Measurements from ENCODE around the gene CBY3. TPM values are rescaled to one million over a fixed set of nuclear protein-coding genes. Genes with fewer than 3 reads are reported as not detected.
A peak's percentile ranks its signal among the peaks of the same experiment; 100 is the strongest.
"Not testable (repeated sequence)": the region's sequence is repeated elsewhere in the genome, so short reads cannot be mapped to it uniquely, and the experiment has no call there.

Gene CBY3
- total and polyA plus RNA-seq, 4 experiments from 2014 or later = 0.36 to 0.76 (median 0.57) TPM

GRCh38 chr5:179716286-179716685 lies 35.5 kb upstream of the CBY3 start:
- Histone ChIP-seq H3K9me3 (ENCODE audit: control insufficient read depth in 1 of 2, low read length in 2 of 2) (no peaks in the 10 kb centered on the region), H3K27ac (ENCODE audit: low read depth, low read length) (no peak overlapping the region), H3K4me3 (ENCODE audit: low read length in 2 of 2) (no peak overlapping the region), H3K27me3 (ENCODE audit: insufficient read depth, low read length) (no peaks in the 10 kb centered on the region), H3K4me1 (ENCODE audit: insufficient read depth, low read length) (no peaks in the 10 kb centered on the region), H3K36me3 (ENCODE audit: insufficient read depth, low read length) (peaks cover 29% of the 10 kb centered on the region)
- Mint-ChIP-seq H3K4me1 (peaks cover 4 to 11% (median 6%) of the 10 kb centered on the region in 4 donors), H3K36me3 (peaks cover 28 to 61% of the 10 kb centered on the region in 2 donors), H3K27ac (peak overlapping the region in 2 of 7 donors; percentile 31 to 88), H3K27me3 (no peaks in the 10 kb centered on the region), H3K9me3 (no peaks in the 10 kb centered on the region), H3K4me3 (no peak overlapping the region)
- CTCF ChIA-PET (ENCODE audit: partially characterized antibody) = interaction anchor here (1.3 kb wide), 1 partner anchor 47 kb away, joined by 4 read pairs; no protein-coding TSS in a partner anchor
- intact Hi-C loops (cut with micrococcal nuclease) = no loop called here
- POLR2A ChIA-PET (ENCODE audit: partially characterized antibody) = interaction anchor here (1.2 kb wide), 1 partner anchor 16 kb away, joined by 5 read pairs; the partner anchor contains the start of gene MAML1
- DNase-seq = no peak

GRCh38 chr5:179700401-179700918 lies 19.6 kb upstream of the CBY3 start:
- Histone ChIP-seq H3K36me3 (ENCODE audit: insufficient read depth, low read length) (peaks cover 12% of the 10 kb centered on the region), H3K4me3 (ENCODE audit: low read length in 2 of 2) (peak overlapping the region in 1 of 2 donors; percentile 88), H3K9me3 (ENCODE audit: control insufficient read depth in 1 of 2, low read length in 2 of 2) (no peaks in the 10 kb centered on the region), H3K4me1 (ENCODE audit: insufficient read depth, low read length) (peaks cover 55% of the 10 kb centered on the region), H3K27ac (ENCODE audit: low read depth, low read length) (peak overlapping the region; percentile 95), H3K27me3 (ENCODE audit: insufficient read depth, low read length) (no peaks in the 10 kb centered on the region)
- H3K4me3 Mint-ChIP-seq = peak overlapping the region; percentile 91 to 100 (median 96)
- intact Hi-C loops (cut with micrococcal nuclease) = no loop called here
- ChIA-PET CTCF (ENCODE audit: partially characterized antibody) (interaction anchor here (0.6 to 2.1 kb wide), 2 partner anchors 14 to 22 kb away, joined by 3 to 7 read pairs; no protein-coding TSS in a partner anchor), POLR2A (ENCODE audit: partially characterized antibody) (interaction anchor here (2.0 to 6.1 kb wide), 4 partner anchors 22 to 105 kb away, joined by 6 to 71 read pairs (median 20); partner anchors contain the start of genes HNRNPH1 and MAML1)
- peak overlapping the region; percentile 97 to 99 (median 97) for H3K27ac Mint-ChIP-seq
- no peak for DNase-seq
- H3K27me3 Mint-ChIP-seq = no peaks in the 10 kb centered on the region
- H3K9me3 Mint-ChIP-seq = no peaks in the 10 kb centered on the region
- H3K36me3 Mint-ChIP-seq = peaks cover 16 to 38% of the 10 kb centered on the region in 2 donors
- peaks cover 32 to 72% (median 52%) of the 10 kb centered on the region in 4 donors for H3K4me1 Mint-ChIP-seq

- Histone ChIP-seq H3K27me3 (ENCODE audit: insufficient read depth, low read length) (no peaks in the 10 kb centered on the region), H3K27ac (ENCODE audit: low read depth, low read length) (peak overlapping the region; percentile 95), H3K4me1 (ENCODE audit: insufficient read depth, low read length) (peaks cover 52% of the 10 kb centered on the region), H3K9me3 (ENCODE audit: control insufficient read depth in 1 of 2, low read length in 2 of 2) (no peaks in the 10 kb centered on the region), H3K36me3 (ENCODE audit: insufficient read depth, low read length) (peaks cover 8% of the 10 kb centered on the region), H3K4me3 (ENCODE audit: low read length in 2 of 2) (peak overlapping the region; percentile 88 to 90)
- DNase-seq = peak in 2 of 5 donors; percentile 11 to 60
- peaks cover 13 to 33% of the 10 kb centered on the region in 2 donors for H3K36me3 Mint-ChIP-seq
- intact Hi-C loops (cut with micrococcal nuclease) = loop anchor here (2.0 kb wide), 2 partner anchors 121 to 141 kb away; partner anchors contain the start of gene SQSTM1
- ChIA-PET POLR2A (ENCODE audit: partially characterized antibody) (interaction anchor here (0.6 to 6.1 kb wide), 5 partner anchors 21 to 106 kb away, joined by 4 to 71 read pairs (median 16); partner anchors contain the start of genes HNRNPH1 and MAML1), CTCF (ENCODE audit: partially characterized antibody) (interaction anchor here (0.6 to 2.1 kb wide), 2 partner anchors 14 to 21 kb away, joined by 3 to 7 read pairs; no protein-coding TSS in a partner anchor)
- H3K4me1 Mint-ChIP-seq = peaks cover 28 to 67% (median 48%) of the 10 kb centered on the region in 4 donors
- peak overlapping the region; percentile 91 to 100 (median 96) for H3K4me3 Mint-ChIP-seq
- peak overlapping the region; percentile 97 to 99 (median 97) for H3K27ac Mint-ChIP-seq
- no peaks in the 10 kb centered on the region for H3K27me3 Mint-ChIP-seq
- no peaks in the 10 kb centered on the region for H3K9me3 Mint-ChIP-seq
Observed at GRCh38 chr5:179699616-179700237, 18.9 kb upstream of the CBY3 start.

GRCh38 chr5:179698935-179699615 lies 18.2 kb upstream of the CBY3 start, which contains the start of gene CANX:
Gene CANX, plus strand, starts transcription at chr5:179698967. Its CDS starts 6,715 bp downstream, at chr5:179705682.
- DNase-seq = no peak
- Histone ChIP-seq H3K9me3 (ENCODE audit: control insufficient read depth in 1 of 2, low read length in 2 of 2) (no peaks in the 10 kb centered on the region), H3K36me3 (ENCODE audit: insufficient read depth, low read length) (peaks cover 6% of the 10 kb centered on the region), H3K4me3 (ENCODE audit: low read length in 2 of 2) (peak within 1 kb of the TSS; percentile 88 to 93), H3K27me3 (ENCODE audit: insufficient read depth, low read length) (no peaks in the 10 kb centered on the region), H3K4me1 (ENCODE audit: insufficient read depth, low read length) (peaks cover 52% of the 10 kb centered on the region), H3K27ac (ENCODE audit: low read depth, low read length) (peak within 1 kb of the TSS; percentile 95)
- CTCF ChIA-PET (ENCODE audit: partially characterized antibody) = interaction anchor here (2.1 kb wide), 1 partner anchor 21 kb away, joined by 7 read pairs; no protein-coding TSS in a partner anchor
- H3K4me1 Mint-ChIP-seq = peaks cover 30 to 71% (median 49%) of the 10 kb centered on the region in 4 donors
- intact Hi-C loops (cut with micrococcal nuclease) = loop anchor here (1.0 to 2.0 kb wide), 6 partner anchors 21 to 149 kb away; partner anchors contain the start of genes HNRNPH1, MAML1, RUFY1 and SQSTM1
- no peaks in the 10 kb centered on the region for H3K9me3 Mint-ChIP-seq
- H3K4me3 Mint-ChIP-seq = peak within 1 kb of the TSS; percentile 91 to 100 (median 96)
- peak within 1 kb of the TSS; percentile 97 to 100 (median 99) for H3K27ac Mint-ChIP-seq
- H3K27me3 Mint-ChIP-seq = no peaks in the 10 kb centered on the region
- POLR2A ChIA-PET (ENCODE audit: partially characterized antibody) = interaction anchor here (0.6 to 6.1 kb wide), 4 partner anchors 21 to 76 kb away, joined by 4 to 71 read pairs (median 20); partner anchors contain the start of genes HNRNPH1 and MAML1
- peaks cover 18 to 31% of the 10 kb centered on the region in 2 donors for H3K36me3 Mint-ChIP-seq

GRCh38 chr5:179697993-179698934 lies 17.4 kb upstream of the CBY3 start:
- H3K9me3 ChIP-seq (ENCODE audit: control insufficient read depth in 1 of 2, low read length in 2 of 2) = no peaks in the 10 kb centered on the region
- no peaks in the 10 kb centered on the region for H3K9me3 Mint-ChIP-seq
- ChIA-PET POLR2A (ENCODE audit: partially characterized antibody) (interaction anchor here (1.4 to 6.1 kb wide), 5 partner anchors 19 to 75 kb away, joined by 4 to 71 read pairs (median 18); partner anchors contain the start of genes HNRNPH1 and MAML1), CTCF (ENCODE audit: partially characterized antibody) (interaction anchor here (0.7 to 2.8 kb wide), 4 partner anchors 20 to 103 kb away, joined by 3 to 23 read pairs (median 4); partner anchors contain the start of genes HNRNPH1 and MAML1)
- peak overlapping the region; percentile 97 to 100 (median 99) for H3K27ac Mint-ChIP-seq
- no peaks in the 10 kb centered on the region for H3K27me3 ChIP-seq (ENCODE audit: insufficient read depth, low read length)
- H3K4me1 ChIP-seq (ENCODE audit: insufficient read depth, low read length) = peaks cover 46% of the 10 kb centered on the region
- peak; percentile 99 for DNase-seq
- peak overlapping the region; percentile 91 to 97 (median 95) for H3K4me3 Mint-ChIP-seq
- peaks cover 24 to 63% (median 42%) of the 10 kb centered on the region in 4 donors for H3K4me1 Mint-ChIP-seq
- peak overlapping the region; percentile 76 to 93 for H3K4me3 ChIP-seq (ENCODE audit: low read length in 2 of 2)
- intact Hi-C loops (cut with micrococcal nuclease) = loop anchor here (1.0 to 2.0 kb wide), 6 partner anchors 20 to 148 kb away; partner anchors contain the start of genes HNRNPH1, MAML1, RUFY1 and SQSTM1
- H3K36me3 ChIP-seq (ENCODE audit: insufficient read depth, low read length) = peaks cover 3% of the 10 kb centered on the region
- peaks cover 10 to 23% of the 10 kb centered on the region in 2 donors for H3K36me3 Mint-ChIP-seq
- no peaks in the 10 kb centered on the region for H3K27me3 Mint-ChIP-seq
- H3K27ac ChIP-seq (ENCODE audit: low read depth, low read length) = peak overlapping the region; percentile 95

- H3K4me3 Mint-ChIP-seq = peak overlapping the region; percentile 91 to 97 (median 95)
- CTCF ChIA-PET (ENCODE audit: partially characterized antibody) = interaction anchor here (0.7 to 2.8 kb wide), 5 partner anchors 19 to 104 kb away, joined by 3 to 23 read pairs (median 3); partner anchors contain the start of genes HNRNPH1 and MAML1
- Histone ChIP-seq H3K27ac (ENCODE audit: low read depth, low read length) (peak overlapping the region; percentile 86), H3K4me3 (ENCODE audit: low read length in 2 of 2) (peak overlapping the region; percentile 76 to 93), H3K4me1 (ENCODE audit: insufficient read depth, low read length) (peaks cover 42% of the 10 kb centered on the region)
- peaks cover 10 to 22% of the 10 kb centered on the region in 2 donors for H3K36me3 Mint-ChIP-seq
- H3K9me3 ChIP-seq (ENCODE audit: control insufficient read depth in 1 of 2, low read length in 2 of 2); DNase-seq; intact Hi-C loops (cut with micrococcal nuclease); H3K36me3 ChIP-seq (ENCODE audit: insufficient read depth, low read length); H3K27me3 Mint-ChIP-seq; H3K9me3 Mint-ChIP-seq; H3K27me3 ChIP-seq (ENCODE audit: insufficient read depth, low read length): not testable (repeated sequence)
- H3K4me1 Mint-ChIP-seq = peaks cover 24 to 56% (median 38%) of the 10 kb centered on the region in 4 donors
- peak overlapping the region; percentile 97 to 100 (median 99) for H3K27ac Mint-ChIP-seq
- POLR2A ChIA-PET (ENCODE audit: partially characterized antibody) = interaction anchor here (0.7 to 6.1 kb wide), 8 partner anchors 17 to 123 kb away, joined by 3 to 71 read pairs (median 4); partner anchors contain the start of genes CBY3, HNRNPH1, MAML1 and SQSTM1
Observed at GRCh38 chr5:179697543-179697942, 16.7 kb upstream of the CBY3 start.

Measured in CD4-positive, alpha-beta memory T cell (primary cell).